Natural killer cell treated with Interleukin-12 subunit alpha and Interleukin-12 subunit beta and Interleukin-15 and Interleukin-18, amount 100 ng/mL, for 72 hours (primary cell): ENCODE results near the gene CDHR3. TPM values are rescaled to one million over a fixed set of nuclear protein-coding genes. Genes with fewer than 3 reads are reported as not detected.
"Not testable (repeated sequence)": the region's sequence is repeated elsewhere in the genome, so short reads cannot be mapped to it uniquely, and the experiment has no call there.

ENCODE experiments used
- ATAC-seq, 2 donors: fragments of 150-1000 bp; cut with Tn5 transposase in 1 of 2; sonication (Bioruptor Pico), chemical (Tn5 transposase) in 1 of 2; 2 replicates each; pipeline ENCODE4 v1.10.0; 2021
- DNase-seq: peaks from one replicate; pipeline ENCODE4 v3.0.0; 2022; ENCODE audit warnings: low spot score
- H3K27ac Mint-ChIP-seq, 2 donors: 1 replicate in 1 of 2; 2 replicates in 1 of 2; pipeline ENCODE4 v1.8.0; 2022; ENCODE audit warnings: mixed read lengths in 2 of 2, mild to moderate bottlenecking in 1 of 2, moderate library complexity in 1 of 2
- H3K27me3 Mint-ChIP-seq, 2 donors: 1 replicate in 1 of 2; 2 replicates in 1 of 2; pipeline ENCODE4 v1.8.0; 2022; ENCODE audit warnings: mixed read lengths in 2 of 2
- H3K36me3 Mint-ChIP-seq: one replicate; pipeline ENCODE4 v1.8.0; 2022; ENCODE audit warnings: mixed read lengths
- H3K4me1 Mint-ChIP-seq, 2 donors: 1 replicate in 1 of 2; 2 replicates in 1 of 2; pipeline ENCODE4 v1.8.0; 2022; ENCODE audit warnings: low read depth in 2 of 2, mixed read lengths in 2 of 2, mild to moderate bottlenecking in 1 of 2
- H3K4me3 Mint-ChIP-seq: one replicate; pipeline ENCODE4 v1.8.0; 2022; ENCODE audit warnings: mixed read lengths
- H3K9me3 Mint-ChIP-seq: 2 replicates; pipeline ENCODE4 v1.8.0; 2022; ENCODE audit warnings: mixed read lengths
- total RNA-seq, 2 donors: library from RNA; stranded (reverse); gene quantifications; one replicate each; pipeline ENCODE4 v1.2.3, GENCODE V29; 2022

Gene CDHR3
- total RNA-seq, 2 donors from 2014 or later: not detected

- Mint-ChIP-seq H3K4me3 (no peak overlapping the region), H3K36me3 (no peaks in the 10 kb centered on the region), H3K27ac (no peak overlapping the region), H3K9me3 (no peaks in the 10 kb centered on the region), H3K27me3 (peaks cover 0 to 12% of the 10 kb centered on the region in 2 donors), H3K4me1 (no peaks in the 10 kb centered on the region)
- no peak for DNase-seq
- no peak for ATAC-seq
Measured at GRCh38 chr7:105992905-105993304, 29.8 kb downstream of the CDHR3 start.

- Mint-ChIP-seq H3K27ac (no peak overlapping the region), H3K27me3 (peaks cover 0 to 10% of the 10 kb centered on the region in 2 donors), H3K4me1 (no peaks in the 10 kb centered on the region), H3K9me3 (no peaks in the 10 kb centered on the region), H3K36me3 (no peaks in the 10 kb centered on the region), H3K4me3 (no peak overlapping the region)
- ATAC-seq: no peak
- DNase-seq: no peak
Measured at GRCh38 chr7:105996860-105997737, 34.0 kb downstream of the CDHR3 start.

DNA sequence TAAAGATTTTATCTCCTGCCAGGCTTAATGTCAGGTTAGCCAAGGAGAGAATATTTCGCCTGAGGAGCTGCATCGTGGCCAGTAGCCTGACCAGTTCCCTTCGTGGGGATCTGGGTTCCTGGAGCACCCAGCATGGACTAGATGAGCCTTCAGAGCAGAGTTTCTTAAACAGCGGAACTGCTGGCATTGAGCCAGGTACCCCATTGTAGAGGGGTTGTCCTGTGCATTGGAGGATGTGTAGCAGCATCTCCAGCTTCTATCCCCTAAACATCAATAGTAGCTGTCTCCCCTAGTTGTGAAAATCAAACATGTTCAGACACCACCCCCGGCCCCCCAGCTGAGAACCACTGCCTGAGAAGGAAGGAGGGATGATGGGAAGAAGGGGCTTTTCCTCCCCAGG lies 36.2 kb downstream of the CDHR3 start:
- Mint-ChIP-seq H3K9me3 (no peaks in the 10 kb centered on the region), H3K36me3 (no peaks in the 10 kb centered on the region), H3K27ac (no peak overlapping the region), H3K4me3 (no peak overlapping the region), H3K27me3 (peaks cover 0 to 6% of the 10 kb centered on the region in 2 donors), H3K4me1 (no peaks in the 10 kb centered on the region)
- ATAC-seq: no peak
- DNase-seq: no peak

GRCh38 chr7:106001196-106001595 lies 38.1 kb downstream of the CDHR3 start:
- H3K4me1 Mint-ChIP-seq: no peaks in the 10 kb centered on the region
- no peak overlapping the region for H3K4me3 Mint-ChIP-seq
- no peak for DNase-seq
- peaks cover 6 to 7% of the 10 kb centered on the region in 2 donors for H3K27me3 Mint-ChIP-seq
- no peak overlapping the region for H3K27ac Mint-ChIP-seq
- no peak for ATAC-seq
- H3K9me3 Mint-ChIP-seq: peaks cover 2% of the 10 kb centered on the region
- H3K36me3 Mint-ChIP-seq: peaks cover 7% of the 10 kb centered on the region

GRCh38 chr7:106001886-106002285 lies 38.8 kb downstream of the CDHR3 start:
- DNase-seq (no peak), ATAC-seq (no peak)
- Mint-ChIP-seq H3K4me3 (no peak overlapping the region), H3K4me1 (no peaks in the 10 kb centered on the region), H3K27me3 (peaks cover 6 to 8% of the 10 kb centered on the region in 2 donors), H3K27ac (no peak overlapping the region), H3K36me3 (peaks cover 7% of the 10 kb centered on the region), H3K9me3 (peaks cover 3% of the 10 kb centered on the region)

- Mint-ChIP-seq H3K36me3 (peaks cover 14% of the 10 kb centered on the region), H3K4me3 (no peak overlapping the region), H3K27ac (no peak overlapping the region), H3K9me3 (peaks cover 3% of the 10 kb centered on the region), H3K27me3 (peaks cover 6 to 8% of the 10 kb centered on the region in 2 donors), H3K4me1 (no peaks in the 10 kb centered on the region)
- DNase-seq (no peak), ATAC-seq (no peak)
Measured at GRCh38 chr7:106003525-106004064, 40.5 kb downstream of the CDHR3 start.

DNA sequence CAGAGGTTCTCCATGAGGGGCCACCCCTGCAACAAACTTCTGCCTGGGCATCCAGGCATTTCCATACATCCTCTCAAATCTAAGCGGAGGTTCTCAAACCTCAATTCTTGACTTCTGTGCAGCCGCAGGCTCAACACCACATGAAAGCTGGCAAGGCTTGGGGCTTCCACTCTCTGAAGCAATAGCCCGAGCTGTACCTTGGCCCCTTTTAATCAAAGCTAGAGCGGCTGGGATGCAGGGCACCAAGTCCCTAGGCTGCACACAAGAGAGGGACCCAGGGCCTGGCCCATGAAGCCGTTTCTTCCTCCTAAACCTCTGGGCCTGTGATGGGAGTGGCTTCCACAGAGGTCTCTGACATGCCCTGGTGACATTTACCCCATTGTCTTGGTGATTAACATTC lies 43.8 kb downstream of the CDHR3 start:
- Mint-ChIP-seq H3K9me3 (peaks cover 3% of the 10 kb centered on the region), H3K27me3 (peaks cover 15 to 17% of the 10 kb centered on the region in 2 donors), H3K36me3 (peaks cover 14% of the 10 kb centered on the region), H3K4me3 (no peak overlapping the region), H3K4me1 (peaks cover 6 to 7% of the 10 kb centered on the region in 2 donors), H3K27ac (no peak overlapping the region)
- no peak for DNase-seq
- ATAC-seq: no peak

DNA sequence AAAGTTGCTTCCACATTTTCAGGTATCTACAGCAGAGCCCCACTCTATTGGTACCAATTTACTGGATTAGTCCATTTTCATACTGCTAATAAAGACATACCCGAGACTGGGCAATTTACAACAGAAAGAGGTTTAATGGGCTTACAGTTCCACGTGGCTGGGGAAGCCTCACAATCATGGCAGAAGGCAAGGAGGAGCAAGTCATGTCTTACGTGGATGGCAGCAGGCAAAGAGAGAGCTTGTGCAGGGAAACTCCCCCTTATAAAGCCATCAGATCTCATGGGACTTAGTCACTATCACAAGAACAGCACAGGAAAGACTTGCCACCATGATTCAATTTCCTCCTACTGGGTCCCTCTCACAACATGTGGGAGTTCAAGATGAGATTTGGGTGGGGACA lies 44.7 kb downstream of the CDHR3 start:
- peaks cover 7 to 11% of the 10 kb centered on the region in 2 donors for H3K4me1 Mint-ChIP-seq
- not testable (repeated sequence) for H3K9me3 Mint-ChIP-seq, DNase-seq, H3K4me3 Mint-ChIP-seq, ATAC-seq, H3K27ac Mint-ChIP-seq
- H3K27me3 Mint-ChIP-seq: peaks cover 22 to 26% of the 10 kb centered on the region in 2 donors
- peaks cover 14% of the 10 kb centered on the region for H3K36me3 Mint-ChIP-seq

DNA sequence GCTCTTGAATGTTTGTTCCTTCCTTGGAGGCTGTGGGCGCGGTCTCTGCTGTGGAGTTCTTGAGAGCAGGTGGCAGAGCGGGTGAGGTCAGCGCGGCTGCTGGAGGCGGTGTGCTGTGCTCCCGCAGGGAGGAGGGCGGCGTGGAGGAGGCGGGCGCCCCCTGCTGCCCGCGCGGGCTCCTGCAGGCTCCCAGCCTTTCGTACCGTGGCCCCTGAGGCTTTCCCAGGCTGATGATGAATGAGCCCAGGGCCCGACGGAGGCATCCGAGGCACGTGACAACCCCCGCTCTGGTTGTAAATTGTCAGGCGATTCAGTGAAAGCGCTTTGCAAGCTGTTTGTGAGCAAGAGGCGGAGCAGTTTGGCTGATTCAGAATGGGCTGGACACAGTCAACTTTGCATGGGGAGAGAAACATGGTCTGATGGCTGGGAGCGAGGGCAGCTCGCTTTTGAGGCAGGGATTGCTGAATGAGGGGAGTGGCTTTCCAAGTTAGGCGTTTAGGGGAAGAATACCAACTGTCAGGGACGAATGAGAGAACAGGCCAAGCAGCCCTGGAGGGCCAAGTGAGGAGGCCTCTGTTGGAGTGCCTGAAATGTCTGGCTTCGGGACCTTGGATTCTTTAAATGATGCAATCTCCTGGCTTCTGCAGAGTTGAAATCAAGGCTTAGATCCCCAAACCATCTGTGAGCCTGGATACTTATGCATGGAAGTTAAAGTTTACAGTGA lies 46.6 kb downstream of the CDHR3 start:
- peaks cover 26 to 28% of the 10 kb centered on the region in 2 donors for H3K27me3 Mint-ChIP-seq
- H3K4me1 Mint-ChIP-seq: peaks cover 7 to 11% of the 10 kb centered on the region in 2 donors
- H3K27ac Mint-ChIP-seq: no peak overlapping the region
- peaks cover 14% of the 10 kb centered on the region for H3K36me3 Mint-ChIP-seq
- DNase-seq: peak; percentile 83
- H3K4me3 Mint-ChIP-seq: no peak overlapping the region
- peak; percentile 95 for ATAC-seq
- H3K9me3 Mint-ChIP-seq: peaks cover 3% of the 10 kb centered on the region

DNA sequence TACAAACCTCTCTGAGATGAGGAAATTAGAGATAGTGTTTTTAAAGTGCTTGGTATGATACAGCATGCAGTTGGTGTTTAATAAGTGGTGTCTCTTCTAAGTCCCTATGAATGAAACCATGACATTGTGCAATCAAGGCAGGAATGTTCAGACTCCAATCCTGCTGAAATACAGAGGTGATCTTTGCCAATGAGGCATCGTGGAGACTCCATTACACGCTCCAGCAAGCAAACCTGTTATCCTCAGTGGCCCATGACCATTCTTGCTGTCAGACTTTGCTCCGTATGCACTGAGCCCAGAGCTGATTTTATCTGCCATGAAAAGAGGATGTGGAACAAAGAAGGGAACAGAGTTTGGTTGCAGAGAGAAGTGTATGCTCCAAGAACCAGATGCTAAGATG lies 47.3 kb downstream of the CDHR3 start:
- H3K4me3 Mint-ChIP-seq: no peak overlapping the region
- peaks cover 14% of the 10 kb centered on the region for H3K36me3 Mint-ChIP-seq
- H3K9me3 Mint-ChIP-seq: peaks cover 3% of the 10 kb centered on the region
- no peak overlapping the region for H3K27ac Mint-ChIP-seq
- DNase-seq: no peak
- no peak for ATAC-seq
- H3K27me3 Mint-ChIP-seq: peaks cover 22 to 28% of the 10 kb centered on the region in 2 donors
- H3K4me1 Mint-ChIP-seq: peaks cover 7 to 11% of the 10 kb centered on the region in 2 donors

- H3K9me3 Mint-ChIP-seq: peaks cover 3% of the 10 kb centered on the region
- DNase-seq (no peak), ATAC-seq (no peak)
- no peak overlapping the region for H3K4me3 Mint-ChIP-seq
- H3K36me3 Mint-ChIP-seq: peaks cover 10% of the 10 kb centered on the region
- peaks cover 7 to 11% of the 10 kb centered on the region in 2 donors for H3K4me1 Mint-ChIP-seq
- no peak overlapping the region for H3K27ac Mint-ChIP-seq
- H3K27me3 Mint-ChIP-seq: peaks cover 22 to 26% of the 10 kb centered on the region in 2 donors
Measured at GRCh38 chr7:106010866-106011265, 47.8 kb downstream of the CDHR3 start.

DNA sequence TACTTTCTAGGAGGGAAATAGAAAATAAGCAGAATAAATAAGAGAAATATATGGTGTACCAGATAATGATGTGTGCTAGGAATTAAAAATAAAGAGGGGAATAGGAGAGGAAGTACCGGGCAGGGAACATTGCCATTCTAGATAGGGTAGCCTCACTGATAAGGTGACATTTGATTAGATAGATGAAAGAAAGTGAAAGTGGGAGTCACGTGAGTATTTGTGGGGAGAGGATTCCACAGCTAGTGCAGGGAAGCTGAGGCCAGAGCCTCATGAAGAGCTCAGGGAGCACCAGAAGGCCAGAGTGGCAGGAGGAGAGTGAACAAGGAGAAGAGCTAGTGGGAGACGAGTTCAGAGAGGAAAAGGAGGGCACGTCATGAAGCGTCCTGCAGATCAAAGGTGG lies 49.1 kb downstream of the CDHR3 start:
- DNase-seq (no peak), ATAC-seq (no peak)
- Mint-ChIP-seq H3K27me3 (peaks cover 26 to 31% of the 10 kb centered on the region in 2 donors), H3K9me3 (no peaks in the 10 kb centered on the region), H3K27ac (no peak overlapping the region), H3K4me1 (peaks cover 7 to 11% of the 10 kb centered on the region in 2 donors), H3K36me3 (peaks cover 5% of the 10 kb centered on the region), H3K4me3 (no peak overlapping the region)

DNA sequence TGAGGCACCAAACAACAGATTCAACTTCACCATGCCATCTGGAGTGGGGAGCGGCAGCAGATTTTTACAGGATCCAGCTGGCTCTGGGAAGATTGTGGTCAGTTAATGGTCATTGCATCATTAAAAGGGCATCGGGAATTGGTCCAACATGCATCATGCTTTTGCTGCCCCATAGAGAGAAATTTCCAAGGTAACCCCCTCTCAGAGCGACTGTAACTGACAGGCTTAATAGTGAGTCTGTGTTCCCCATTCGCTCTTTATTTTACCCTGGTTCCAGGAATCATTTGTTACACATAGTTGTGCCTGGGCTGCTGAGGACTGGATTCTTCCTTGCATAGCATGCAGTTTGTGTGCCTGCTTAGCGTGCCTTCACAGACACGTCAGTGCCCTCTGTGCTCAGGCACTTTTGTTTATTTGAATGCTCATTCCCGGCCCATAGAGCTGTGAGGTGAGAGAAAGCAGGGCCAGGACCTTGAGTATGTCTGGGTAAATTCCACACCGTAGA lies 49.9 kb downstream of the CDHR3 start:
- ATAC-seq: no peak
- Mint-ChIP-seq H3K36me3 (no peaks in the 10 kb centered on the region), H3K27me3 (peaks cover 31 to 33% of the 10 kb centered on the region in 2 donors), H3K27ac (no peak overlapping the region), H3K9me3 (no peaks in the 10 kb centered on the region), H3K4me3 (no peak overlapping the region), H3K4me1 (peaks cover 7 to 11% of the 10 kb centered on the region in 2 donors)
- no peak for DNase-seq
